Calu3 (cell line): ENCODE data around the gene GALK2. TPM values are rescaled to one million over a fixed set of nuclear protein-coding genes. Genes with fewer than 3 reads are reported as not detected.

Experiments
- BruUV-seq: library from RNA; stranded (reverse); fragments of 400-500 nt; replicated peaks from 2 replicates; lab custom pipeline; 2021; lab: Mats Ljungman, UMichigan
- CTCF ChIA-PET: fragments of 300-600 bp; sonication (Branson Sonifier 250); formaldehyde crosslinking; loops from one replicate; lab custom pipeline; 2022; ENCODE audit warnings: antibody characterized with exemption; lab: Charles Lee
- DNase-seq: peaks from one replicate; pipeline ENCODE4 v3.0.0; 2022
- H3K27ac Mint-ChIP-seq: one replicate; pipeline ENCODE4 v1.8.0; 2022; ENCODE audit warnings: mixed read lengths; ENCODE audit not compliant: unreplicated experiment
- H3K27me3 Mint-ChIP-seq: one replicate; pipeline ENCODE4 v1.8.0; 2022; ENCODE audit warnings: mixed read lengths; ENCODE audit not compliant: unreplicated experiment
- H3K36me3 Mint-ChIP-seq: one replicate; pipeline ENCODE4 v1.8.0; 2022; ENCODE audit warnings: mild to moderate bottlenecking, moderate library complexity, mixed read lengths; ENCODE audit not compliant: insufficient read depth, unreplicated experiment
- H3K4me1 Mint-ChIP-seq: one replicate; pipeline ENCODE4 v1.8.0; 2022; ENCODE audit warnings: mild to moderate bottlenecking, low read depth, mixed read lengths; ENCODE audit not compliant: unreplicated experiment
- H3K4me3 Mint-ChIP-seq: one replicate; pipeline ENCODE4 v1.8.0; 2022; ENCODE audit warnings: mild to moderate bottlenecking, low read depth, moderate library complexity, mixed read lengths; ENCODE audit not compliant: unreplicated experiment
- H3K9me3 Mint-ChIP-seq: one replicate; pipeline ENCODE4 v1.8.0; 2022; ENCODE audit warnings: low read depth, mixed read lengths; ENCODE audit not compliant: unreplicated experiment
- CTCF ChIP-seq: fragments of 200-600 bp; IDR thresholded peaks from one replicate; pipeline ENCODE4 v1.8.0; 2022; ENCODE audit warnings: antibody characterized with exemption; ENCODE audit not compliant: unreplicated experiment
- intact Hi-C: fragments of 100-400 bp; cut with micrococcal nuclease; formaldehyde crosslinking; loops from one replicate; pipeline ENCODE4 v1.10.0; 2022; ENCODE audit not compliant: unreplicated experiment
- microRNA-seq: library from miRNA; unstranded; fragments of <30 nt; microRNA quantifications from one replicate; pipeline ENCODE4 v1.2.0, GENCODE V29; 2022
- total RNA-seq: library from RNA; stranded (reverse); gene quantifications from 2 replicates; pipeline ENCODE4 v1.2.3, GENCODE V29; 2022

The GALK2 gene
- total RNA-seq, 1 experiment from 2014 or later = 48.3 TPM

GRCh38 chr15:49372366-49372765, 202.3 kb downstream of the GALK2 start:
- Mint-ChIP-seq H3K4me1 (no peaks in the 10 kb centered on the region), H3K9me3 (no peaks in the 10 kb centered on the region), H3K27ac (no peak overlapping the region), H3K4me3 (no peak overlapping the region), H3K27me3 (no peaks in the 10 kb centered on the region), H3K36me3 (no peaks in the 10 kb centered on the region)
- no TSS peak for BruUV-seq
- no peak for DNase-seq
- intact Hi-C loops = no loop called here
- CTCF ChIA-PET = interaction anchor here (0.5 kb wide), 1 partner anchor 773 kb away, joined by 4 read pairs; no protein-coding TSS in a partner anchor
- no peak for TF ChIP-seq CTCF

- CTCF ChIA-PET = no interaction called here
- H3K4me1 Mint-ChIP-seq = no peaks in the 10 kb centered on the region
- H3K27me3 Mint-ChIP-seq = no peaks in the 10 kb centered on the region
- DNase-seq = no peak
- no peak for TF ChIP-seq CTCF
- no peak overlapping the region for H3K4me3 Mint-ChIP-seq
- intact Hi-C loops = no loop called here
- H3K36me3 Mint-ChIP-seq = no peaks in the 10 kb centered on the region
- no peak overlapping the region for H3K27ac Mint-ChIP-seq
- no peaks in the 10 kb centered on the region for H3K9me3 Mint-ChIP-seq
- BruUV-seq = no TSS peak
Observed at GRCh38 chr15:49379996-49380395, 209.9 kb downstream of the GALK2 start.

- no peak for TF ChIP-seq CTCF
- CTCF ChIA-PET = no interaction called here
- Mint-ChIP-seq H3K4me1 (no peaks in the 10 kb centered on the region), H3K9me3 (no peaks in the 10 kb centered on the region), H3K36me3 (no peaks in the 10 kb centered on the region), H3K27me3 (no peaks in the 10 kb centered on the region), H3K4me3 (no peak overlapping the region), H3K27ac (no peak overlapping the region)
- intact Hi-C loops = no loop called here
- no TSS peak for BruUV-seq
- DNase-seq = no peak
Observed at GRCh38 chr15:49380912-49381311, 210.9 kb downstream of the GALK2 start.

Small RNAs within 50 kb of the gene (microRNA-seq; reads per million reads assigned to microRNA genes)
- not detected for gene MIR4716

Other genes starting within 250 kb of the GALK2 start
- 1.2 and 1.9 TPM in 2 replicates for gene SHC4, start 206.3 kb upstream of the GALK2 start, total RNA-seq
- 32.6 and 37.0 TPM in 2 replicates for gene SECISBP2L, start 123.8 kb upstream of the GALK2 start, total RNA-seq
- 73.7 and 80.9 TPM in 2 replicates for gene COPS2, start 14.6 kb upstream of the GALK2 start, total RNA-seq